COLO668 (cell line): ENCODE results near the gene EPHA2.

ENCODE experiments used
- DNase-seq: peaks from one replicate; lab custom pipeline; 2025; ENCODE audit not compliant: unreplicated experiment; lab: John Stamatoyannopoulos, UW

The EPHA2 gene

GRCh38 chr1:16095447-16095846 lies 60.4 kb downstream of the EPHA2 start:
- DNase-seq, result no peak

GRCh38 chr1:16094453-16095158 lies 61.3 kb downstream of the EPHA2 start:
- no peak for DNase-seq

GRCh38 chr1:16093611-16094010 lies 62.3 kb downstream of the EPHA2 start:
- no peak for DNase-seq

GRCh38 chr1:16092923-16093511 lies 62.9 kb downstream of the EPHA2 start:
- DNase-seq, result no peak

- no peak for DNase-seq
Observed at GRCh38 chr1:16092097-16092922, 63.6 kb downstream of the EPHA2 start.

- peak; percentile 43 for DNase-seq
Observed at GRCh38 chr1:16091296-16091695, 64.6 kb downstream of the EPHA2 start.

GRCh38 chr1:16090076-16090826 lies 65.6 kb downstream of the EPHA2 start:
- DNase-seq, result no peak

GRCh38 chr1:16088996-16089395 lies 66.9 kb downstream of the EPHA2 start:
- no peak for DNase-seq

GRCh38 chr1:16088351-16088911 lies 67.4 kb downstream of the EPHA2 start:
- DNase-seq, result no peak

GRCh38 chr1:16087733-16088132 lies 68.1 kb downstream of the EPHA2 start:
- no peak for DNase-seq

GRCh38 chr1:16085522-16085921 lies 70.3 kb downstream of the EPHA2 start:
- DNase-seq, result no peak

GRCh38 chr1:16083486-16083885 lies 72.4 kb downstream of the EPHA2 start:
- no peak for DNase-seq

GRCh38 chr1:16082283-16083038 lies 73.4 kb downstream of the EPHA2 start:
- peak; percentile 72 for DNase-seq

- DNase-seq, result no peak
Observed at GRCh38 chr1:16081636-16082035, 74.2 kb downstream of the EPHA2 start.

GRCh38 chr1:16080422-16081150 lies 75.3 kb downstream of the EPHA2 start:
- DNase-seq, result no peak

- peak; percentile 78 for DNase-seq
Observed at GRCh38 chr1:16078925-16079656, 76.8 kb downstream of the EPHA2 start.

GRCh38 chr1:16077406-16078245 lies 78.2 kb downstream of the EPHA2 start:
- DNase-seq, result no peak

- peak; percentile 58 for DNase-seq
Observed at GRCh38 chr1:16076865-16077238, 79.0 kb downstream of the EPHA2 start.
